Epithelial cell of esophagus (primary cell): ENCODE data around the gene FAM118A.
"Not testable (repeated sequence)": the region's sequence is repeated elsewhere in the genome, so short reads cannot be mapped to it uniquely, and the experiment has no call there.

Experiments used
- DNase-seq: peaks from one replicate; pipeline ENCODE4 v3.0.0; 2010; ENCODE audit warnings: low read depth
- H3K4me3 ChIP-seq: 2 replicates; pipeline ENCODE4 v1.5.1; 2011; ENCODE audit warnings: mild to moderate bottlenecking, low read length, control low read depth
- TF ChIP-seq, protein P1 (sequence below): IDR thresholded peaks from 2 replicates; pipeline ENCODE4 v1.5.1; 2011; ENCODE audit warnings: low read depth, mild to moderate bottlenecking, low read length, control low read depth, inconsistent platforms; ENCODE audit not compliant: insufficient read depth; ENCODE audit errors: missing control alignments

FAM118A gene

DNA sequence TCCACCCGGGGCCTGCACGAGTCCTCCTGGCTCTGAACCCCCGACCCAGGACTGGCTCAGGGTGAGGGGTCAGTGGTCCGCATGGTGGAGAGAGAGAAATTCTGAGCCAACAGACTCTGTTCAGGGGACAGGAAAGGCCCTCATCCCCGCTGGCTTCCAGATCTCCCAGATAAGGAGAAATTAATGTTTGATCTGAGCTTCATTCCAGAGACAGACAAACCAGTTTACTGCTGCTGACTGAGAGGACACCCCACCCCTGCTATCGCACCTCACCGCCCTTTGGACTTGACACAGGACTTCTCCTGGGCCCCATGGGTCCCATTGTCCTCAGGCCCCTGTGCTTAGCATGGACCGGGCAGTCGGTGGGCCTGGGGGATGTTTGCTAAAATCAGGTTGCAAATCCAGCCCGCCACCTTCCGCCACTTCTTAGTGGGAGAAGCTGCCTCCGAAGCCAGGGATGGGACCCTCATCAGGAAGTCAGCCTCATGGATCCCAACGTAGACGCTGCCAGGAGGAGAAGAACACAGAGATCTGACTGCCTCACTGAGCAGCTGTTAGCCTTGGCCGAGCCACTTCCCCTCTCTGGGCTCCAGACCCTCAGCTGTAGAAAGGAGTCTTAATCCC is 36.2 kb upstream of the FAM118A start:
- no peak for DNase-seq
- TF ChIP-seq, protein P1, sequence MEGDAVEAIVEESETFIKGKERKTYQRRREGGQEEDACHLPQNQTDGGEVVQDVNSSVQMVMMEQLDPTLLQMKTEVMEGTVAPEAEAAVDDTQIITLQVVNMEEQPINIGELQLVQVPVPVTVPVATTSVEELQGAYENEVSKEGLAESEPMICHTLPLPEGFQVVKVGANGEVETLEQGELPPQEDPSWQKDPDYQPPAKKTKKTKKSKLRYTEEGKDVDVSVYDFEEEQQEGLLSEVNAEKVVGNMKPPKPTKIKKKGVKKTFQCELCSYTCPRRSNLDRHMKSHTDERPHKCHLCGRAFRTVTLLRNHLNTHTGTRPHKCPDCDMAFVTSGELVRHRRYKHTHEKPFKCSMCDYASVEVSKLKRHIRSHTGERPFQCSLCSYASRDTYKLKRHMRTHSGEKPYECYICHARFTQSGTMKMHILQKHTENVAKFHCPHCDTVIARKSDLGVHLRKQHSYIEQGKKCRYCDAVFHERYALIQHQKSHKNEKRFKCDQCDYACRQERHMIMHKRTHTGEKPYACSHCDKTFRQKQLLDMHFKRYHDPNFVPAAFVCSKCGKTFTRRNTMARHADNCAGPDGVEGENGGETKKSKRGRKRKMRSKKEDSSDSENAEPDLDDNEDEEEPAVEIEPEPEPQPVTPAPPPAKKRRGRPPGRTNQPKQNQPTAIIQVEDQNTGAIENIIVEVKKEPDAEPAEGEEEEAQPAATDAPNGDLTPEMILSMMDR: no peak
- no peak overlapping the region for H3K4me3 ChIP-seq

DNA sequence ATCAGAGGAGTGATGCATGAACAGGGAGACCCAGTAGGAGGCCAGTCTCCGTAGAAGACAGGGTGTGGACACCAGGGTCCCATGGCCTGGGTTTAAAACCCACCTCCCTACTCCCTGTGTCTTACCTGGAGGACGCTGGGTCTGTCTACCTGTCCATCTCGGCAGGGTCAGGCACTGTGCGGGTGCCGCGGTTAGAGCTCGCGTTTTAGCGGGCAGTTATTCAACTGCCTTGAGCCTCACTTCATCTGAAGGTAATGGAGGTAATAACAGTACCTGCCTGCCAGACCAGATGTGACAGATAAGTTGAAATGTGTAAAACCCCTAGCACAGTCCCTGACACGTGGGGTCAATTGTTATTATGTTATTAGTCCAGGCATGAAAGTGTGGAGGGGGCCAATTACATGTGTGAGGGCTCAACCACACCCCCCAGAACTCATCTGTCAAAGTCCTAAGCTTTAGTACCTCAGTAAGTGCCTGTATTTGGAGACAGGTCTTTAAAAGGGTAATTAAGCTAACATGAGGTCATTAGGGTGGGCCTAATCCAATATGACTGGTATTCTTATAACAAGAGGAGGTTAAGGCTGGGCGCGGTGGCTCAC is 33.1 kb upstream of the FAM118A start:
- TF ChIP-seq, protein P1: no peak
- no peak overlapping the region for H3K4me3 ChIP-seq
- no peak for DNase-seq

DNA sequence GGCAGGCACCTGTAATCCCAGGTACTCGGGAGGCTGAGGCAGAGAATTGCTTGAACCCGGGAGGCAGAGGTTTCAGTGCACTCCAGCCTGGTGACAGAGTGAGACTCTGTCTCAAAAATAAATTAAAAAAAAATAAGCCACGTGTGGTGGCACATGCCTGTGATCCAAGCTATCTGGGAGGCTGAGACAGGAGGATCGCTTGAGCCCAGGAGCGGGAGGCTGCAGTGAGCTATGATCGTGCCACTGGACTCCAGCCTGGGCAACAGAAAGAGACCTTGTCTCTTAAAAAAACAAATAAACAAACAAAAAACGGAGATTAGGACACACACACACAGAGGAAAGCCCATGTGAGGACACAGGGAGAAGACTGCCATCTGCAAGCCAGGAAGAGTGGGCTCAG is 32.0 kb upstream of the FAM118A start:
- not testable (repeated sequence) for H3K4me3 ChIP-seq, DNase-seq

DNA sequence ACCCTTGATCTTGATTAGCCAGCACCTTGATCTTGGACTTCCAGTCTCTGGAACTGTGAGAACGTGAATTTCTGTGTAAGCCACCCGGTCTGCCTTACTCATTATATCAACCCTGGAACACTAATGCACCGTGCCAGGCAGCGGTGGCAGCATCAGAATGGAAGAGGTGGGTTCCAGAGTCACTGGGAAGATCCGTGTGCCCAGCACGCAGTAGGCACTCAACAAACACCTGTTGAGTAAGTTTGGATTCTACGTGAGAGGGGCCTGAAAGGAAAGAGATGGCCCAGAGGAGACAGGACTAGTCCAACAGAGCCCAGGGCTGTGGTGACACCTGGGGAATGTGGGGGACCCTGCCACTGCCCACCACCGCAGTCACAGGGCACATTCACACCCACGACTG is 31.6 kb upstream of the FAM118A start:
- DNase-seq: no peak
- no peak overlapping the region for H3K4me3 ChIP-seq
- TF ChIP-seq, protein P1: no peak

DNA sequence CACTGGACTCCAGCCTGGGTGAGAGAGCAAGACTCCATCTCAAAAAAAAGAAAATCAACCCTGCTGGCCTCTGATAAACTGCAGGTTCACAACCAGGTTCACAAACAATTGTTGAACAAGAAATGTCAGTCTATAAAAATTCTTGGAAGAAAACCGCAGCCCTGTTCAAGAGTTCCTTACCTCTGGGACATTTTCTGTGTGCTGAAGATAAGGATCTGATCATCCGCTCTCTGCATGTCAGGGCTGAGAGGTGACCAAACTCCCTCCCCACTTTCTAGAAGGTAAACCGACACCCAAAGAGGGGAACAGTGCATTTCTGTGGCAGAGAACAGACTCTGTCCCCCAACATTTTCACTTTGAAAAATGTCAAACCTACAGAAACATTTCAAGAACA is 29.1 kb upstream of the FAM118A start:
- DNase-seq: no peak
- H3K4me3 ChIP-seq: no peak overlapping the region
- TF ChIP-seq, protein P1: no peak

DNA sequence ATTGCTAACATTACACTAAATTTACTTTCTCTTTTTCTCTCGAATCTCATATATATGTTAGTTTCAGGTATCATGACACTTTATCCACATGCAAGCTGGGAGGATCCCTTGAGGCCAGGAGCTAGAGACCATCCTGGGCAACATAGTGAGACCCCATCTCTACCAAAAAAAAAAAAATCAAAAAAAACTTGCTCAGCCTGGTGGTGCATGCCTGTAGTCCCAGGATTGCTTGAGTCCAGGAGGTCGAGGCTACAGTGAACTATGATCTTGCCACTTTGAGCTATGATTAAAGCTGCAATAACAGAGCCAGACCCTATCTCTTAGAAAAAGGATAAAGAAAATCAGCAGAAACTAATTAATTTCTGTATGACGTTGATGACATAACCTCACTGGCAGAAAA is 28.7 kb upstream of the FAM118A start:
- no peak for DNase-seq
- H3K4me3 ChIP-seq: no peak overlapping the region
- TF ChIP-seq, protein P1: no peak

DNA sequence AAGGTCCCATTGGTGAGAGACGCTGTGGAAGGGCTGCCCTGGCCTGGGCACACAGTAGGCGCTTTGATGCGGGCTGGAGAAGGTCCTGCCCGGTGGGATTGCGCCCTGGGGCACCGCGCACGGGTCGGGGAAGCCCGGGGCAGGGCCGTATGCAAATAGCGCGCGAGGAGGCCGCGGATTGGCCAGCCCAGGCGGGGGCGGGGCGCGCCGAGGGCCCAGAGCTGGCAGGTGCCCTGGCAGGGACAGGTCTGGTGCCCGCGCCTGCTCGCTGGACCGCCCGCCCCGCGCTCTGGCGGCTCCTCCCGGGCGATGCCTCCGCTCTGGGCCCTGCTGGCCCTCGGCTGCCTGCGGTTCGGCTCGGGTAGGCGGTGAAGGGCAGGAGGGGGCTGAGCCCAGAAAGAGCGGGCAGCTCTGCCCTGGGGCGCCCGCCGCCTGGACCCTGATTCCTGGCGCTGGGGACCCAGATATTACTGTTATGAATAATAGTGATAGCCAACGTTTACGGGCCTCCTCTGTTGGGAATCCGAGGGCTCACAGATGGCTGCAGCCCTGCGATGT is 24.9 kb upstream of the FAM118A start, which contains the start of gene UPK3A:
Gene UPK3A, plus strand, starts transcription at position 245 of the 558 bp plus-strand sequence. Its CDS starts 65 bp downstream, at position 310.
- H3K4me3 ChIP-seq: peak within 1 kb of the TSS; percentile 10
- TF ChIP-seq, protein P1: no peak
- DNase-seq: peak; percentile 58
